ENCODE measurements around the gene KIFC3.
"Not testable (repeated sequence)": the region's sequence is repeated elsewhere in the genome, so short reads cannot be mapped to it uniquely, and the experiment has no call there.

The KIFC3 gene

DNA sequence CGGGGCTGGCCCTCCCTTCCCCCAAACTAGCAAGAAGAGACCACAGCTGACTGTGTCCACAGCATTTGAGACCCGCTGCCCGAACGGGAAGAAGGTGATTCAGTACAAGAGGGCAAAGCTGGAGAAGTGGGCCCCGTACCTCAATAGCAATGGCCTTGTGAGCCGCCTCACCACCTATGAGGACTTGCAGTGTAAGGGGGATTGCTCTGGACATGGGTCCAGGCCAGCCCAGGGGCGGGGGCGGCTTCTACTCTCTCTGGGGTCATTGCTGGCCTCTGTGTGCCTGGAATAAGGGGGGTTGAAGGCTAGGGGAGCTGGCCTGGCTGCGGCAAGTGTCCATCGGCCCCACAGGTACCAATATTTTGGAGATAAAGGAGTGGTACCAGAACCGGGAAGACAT is 79.6 kb downstream of the KIFC3 start:
- DNase-seq (ENCODE audit: low spot score): no peak

DNA sequence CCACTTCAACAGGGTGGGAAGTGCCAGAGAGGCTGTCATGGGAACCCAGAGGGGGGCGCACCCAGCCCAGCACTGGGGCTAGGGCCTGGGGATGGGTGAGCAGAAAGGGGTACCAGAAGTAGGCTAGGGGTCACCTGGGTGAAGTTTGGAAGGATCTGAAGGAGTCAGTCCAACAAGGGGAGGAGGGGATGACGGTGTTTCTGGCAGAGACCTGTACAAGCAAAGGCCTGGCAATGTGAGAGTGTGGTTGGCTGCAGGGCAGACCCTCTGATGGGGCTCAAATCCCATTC is 80.1 kb downstream of the KIFC3 start:
- DNase-seq (ENCODE audit: low spot score): no peak

DNA sequence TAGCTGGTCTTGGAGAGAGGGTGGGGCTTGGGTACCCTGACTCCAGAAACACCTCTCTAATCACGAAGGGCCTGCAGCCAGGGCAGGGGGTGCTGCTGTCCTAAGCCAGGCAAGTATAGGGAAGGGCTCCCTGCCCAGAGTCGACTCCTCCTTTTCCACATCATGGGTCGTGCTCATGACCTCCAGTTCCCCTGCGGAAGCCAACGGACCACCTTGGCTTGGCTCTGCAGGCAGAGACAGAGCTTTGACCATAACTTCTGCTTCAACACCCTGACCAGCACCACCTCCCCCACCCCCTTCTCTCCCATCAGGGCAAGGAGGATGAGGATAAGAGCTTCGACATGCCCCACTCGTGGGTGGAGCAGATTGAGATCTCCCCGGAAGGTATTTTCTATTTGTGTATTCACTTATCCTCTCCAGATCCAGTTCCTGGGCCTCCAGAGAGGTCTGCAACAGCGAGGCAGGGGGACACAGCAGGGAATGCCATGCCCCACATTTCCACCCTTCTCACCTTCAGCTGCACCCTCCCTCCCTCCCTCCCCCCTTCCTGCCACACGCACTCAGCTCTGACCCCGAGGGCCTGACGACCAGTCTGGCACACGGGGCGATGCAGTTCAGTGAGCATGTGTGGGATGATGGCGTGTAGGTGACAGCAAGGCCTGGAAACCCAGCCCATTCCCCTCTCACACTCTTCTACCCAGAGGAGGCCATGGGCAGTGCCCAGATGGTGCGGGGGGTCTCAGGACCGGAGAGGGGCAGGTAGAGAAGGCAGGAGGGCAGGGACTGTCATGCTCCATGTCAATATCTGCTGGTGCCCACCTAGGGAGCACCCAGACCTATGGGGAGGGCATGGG is 80.7 kb downstream of the KIFC3 start:
- DNase-seq (ENCODE audit: low spot score): no peak

DNA sequence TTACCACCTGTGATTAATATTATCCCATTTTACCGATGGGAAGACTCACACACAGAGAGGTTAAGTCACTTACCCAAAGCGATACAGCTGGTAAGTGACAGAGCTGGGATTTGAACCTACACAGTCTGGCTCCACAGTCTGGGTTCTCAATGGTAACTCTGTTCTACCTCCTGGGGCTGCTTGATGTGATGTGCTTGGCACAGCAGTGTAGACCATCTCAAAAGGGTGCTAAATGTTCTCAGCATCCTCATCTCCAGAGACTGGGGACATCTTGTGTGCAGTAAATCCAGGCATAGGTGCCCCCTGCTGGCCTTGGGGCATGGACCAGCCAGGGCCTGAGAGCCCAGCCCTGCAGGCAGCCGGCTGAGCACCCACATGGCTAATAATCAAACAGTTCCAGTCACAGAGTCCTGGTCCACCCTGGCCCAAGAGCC is 82.1 kb downstream of the KIFC3 start:
- DNase-seq (ENCODE audit: low spot score): peak; percentile 72

DNA sequence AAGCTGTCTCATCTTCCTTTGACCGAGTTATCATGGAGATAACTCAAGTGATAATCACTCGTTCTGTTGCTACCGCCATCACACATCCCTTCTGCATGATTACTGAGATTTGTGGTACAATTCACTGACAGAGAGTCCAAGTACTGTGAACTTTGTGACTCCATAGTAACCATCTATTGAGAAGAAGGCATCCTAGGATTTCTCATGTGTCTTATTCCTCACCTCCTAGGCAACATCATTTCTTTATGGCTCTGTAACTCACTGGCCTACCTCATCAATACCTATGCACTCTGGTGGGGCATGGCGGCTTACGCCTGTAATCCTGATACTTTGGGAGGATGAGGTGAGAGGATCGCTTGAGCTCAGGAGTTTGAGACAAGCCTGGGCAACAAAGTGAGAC is 88.2 kb downstream of the KIFC3 start:
- no peak for DNase-seq (ENCODE audit: low spot score)

DNA sequence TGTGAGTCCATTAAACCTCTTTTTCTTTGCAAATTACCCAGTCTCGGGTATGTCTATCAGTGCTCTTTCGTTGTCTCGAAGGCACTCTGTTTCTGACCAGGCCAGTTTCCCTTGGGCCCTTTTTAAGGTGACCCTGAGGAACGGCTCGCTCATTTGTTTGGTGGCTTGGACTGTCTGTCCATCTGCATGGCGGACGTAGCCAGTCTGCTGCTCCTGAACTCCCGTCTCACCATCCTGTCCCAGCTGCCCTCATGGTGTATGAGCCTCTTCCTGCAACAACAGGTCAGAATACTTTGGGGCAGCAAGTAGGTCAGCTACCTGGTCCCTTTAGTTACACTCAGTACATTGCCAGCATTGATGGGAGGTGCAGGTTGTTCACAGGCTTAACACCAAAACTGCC is 88.7 kb downstream of the KIFC3 start:
- no peak for DNase-seq (ENCODE audit: low spot score)

DNA sequence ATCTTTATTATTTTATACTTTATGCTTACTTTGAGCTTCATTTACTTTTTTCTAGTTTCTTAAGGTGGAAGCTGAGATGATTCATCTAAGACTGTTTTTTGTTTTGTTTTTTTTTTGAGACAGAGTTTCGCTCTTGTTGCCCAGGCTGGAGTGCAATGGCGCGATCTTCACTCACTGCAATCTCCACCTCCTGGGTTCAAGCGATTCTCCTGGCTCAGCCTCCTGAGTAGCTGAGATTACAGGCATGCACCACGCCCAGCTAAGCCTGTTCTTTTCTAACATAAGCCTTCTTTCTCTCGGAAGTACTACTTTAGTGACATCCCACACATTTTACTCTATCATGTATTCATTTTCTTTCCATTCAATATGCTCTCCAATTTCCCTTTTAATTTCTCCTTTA is 89.7 kb downstream of the KIFC3 start:
- not testable (repeated sequence) for DNase-seq (ENCODE audit: low spot score)

DNA sequence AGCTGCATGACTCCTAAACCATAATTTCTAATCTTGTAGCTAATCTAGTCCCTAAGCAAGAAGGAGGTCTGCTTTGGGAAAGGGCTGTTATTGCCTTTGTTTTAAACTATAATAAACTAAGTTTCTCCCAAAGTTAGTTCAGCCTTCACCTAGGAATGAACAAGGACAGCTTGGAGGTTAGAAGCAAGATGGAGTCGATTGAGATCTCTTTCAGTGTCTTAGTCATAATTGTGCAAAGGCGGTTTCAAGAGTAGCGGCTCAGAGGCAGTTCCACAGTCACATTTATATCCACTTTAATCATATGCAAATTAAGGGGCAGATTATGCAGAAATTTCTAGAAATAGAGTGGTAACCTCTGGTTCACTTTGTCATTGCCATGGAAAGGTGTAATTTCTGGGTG is 90.3 kb downstream of the KIFC3 start:
- DNase-seq (ENCODE audit: low spot score): no peak

DNA sequence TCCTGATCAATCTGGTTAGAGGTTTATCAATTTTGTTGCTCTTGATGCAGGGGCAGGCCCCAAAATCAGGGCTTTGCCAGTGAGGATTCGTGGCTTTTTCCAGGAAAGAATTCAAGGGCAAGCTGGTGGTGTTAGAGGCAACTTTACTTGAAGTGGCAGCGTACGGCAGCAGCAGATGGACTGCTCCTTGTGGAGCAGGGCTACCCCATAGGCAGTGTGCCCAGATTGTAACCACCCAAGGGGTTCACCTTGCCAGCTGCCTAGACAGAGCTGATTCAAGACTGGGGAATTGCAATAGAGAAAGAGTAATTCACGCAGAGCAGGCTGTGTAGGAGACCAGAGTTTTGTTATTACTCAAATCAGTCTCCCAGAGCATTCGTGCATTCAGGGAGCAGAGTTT is 90.9 kb downstream of the KIFC3 start:
- no peak for DNase-seq (ENCODE audit: low spot score)

DNA sequence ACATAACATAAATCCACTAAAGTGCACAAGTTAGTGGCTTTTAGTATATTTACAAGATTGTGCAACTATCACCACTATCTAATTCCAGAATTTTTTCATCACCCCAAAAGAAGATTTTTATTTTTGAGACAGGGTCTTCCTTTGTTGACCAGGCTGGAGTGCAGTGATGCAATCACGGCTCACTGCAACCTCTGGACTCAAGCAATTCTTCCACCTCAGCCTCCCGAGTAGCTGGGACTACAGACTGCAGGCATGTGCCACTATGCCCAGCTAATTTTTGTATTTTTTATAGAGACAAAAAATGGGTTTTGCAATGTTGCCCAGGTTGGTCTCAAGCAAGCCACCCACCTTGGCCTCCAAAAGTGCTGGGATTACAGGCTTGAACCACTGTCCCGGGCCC is 92.6 kb downstream of the KIFC3 start:
- no peak for DNase-seq (ENCODE audit: low spot score)

Measured in hepatic stellate cell (primary cell).